GM12878 (cell line): Measurements from ENCODE around the gene RAB44. TPM values are rescaled to one million over a fixed set of nuclear protein-coding genes. Genes with fewer than 3 reads are reported as not detected.

Experiments used
- ATAC-seq: fragments of 200-7000 bp; cut with Tn5 transposase; 3 replicates; pipeline ENCODE4 v1.9.1; 2020; ENCODE audit warnings: mild to moderate bottlenecking, moderate library complexity
- BruUV-seq: library from RNA; stranded (reverse); fragments of 400-500 nt; replicated peaks from 2 replicates; lab custom pipeline; 2021; lab: Mats Ljungman, UMichigan
- CTCF ChIA-PET: fragments of 300-600 bp; sonication (Branson Sonifier 250); formaldehyde crosslinking; extraction: SDS; loops from one replicate; lab custom pipeline; 2021; ENCODE audit warnings: inconsistent platforms; lab: Yijun Ruan, JAX
- POLR2A ChIA-PET: fragments of 350-600 bp; formaldehyde crosslinking; extraction: SDS; loops from one replicate; lab custom pipeline; 2021; ENCODE audit warnings: inconsistent platforms; lab: Charles Lee
- RAD21 ChIA-PET: fragments of 300-600 bp; sonication (Branson Sonifier 250); formaldehyde crosslinking; loops from one replicate; lab custom pipeline; 2023; ENCODE audit warnings: antibody characterized with exemption; ENCODE audit not compliant: unreplicated experiment; lab: Charles Lee
- SMC1A ChIA-PET: fragments of 300-600 bp; sonication (Branson Sonifier 250); formaldehyde crosslinking; loops from one replicate; lab custom pipeline; 2023; ENCODE audit not compliant: unreplicated experiment, uncharacterized antibody; lab: Charles Lee
- DNase-seq: peaks from one replicate; pipeline ENCODE4 v3.0.0-alpha.2; 2011; ENCODE audit warnings: low read depth, low spot score
- FAIRE-seq: peaks from 3 replicates; lab custom pipeline; 2011; peaks lifted over from hg19 to GRCh38; lab: Jason Lieb, UNC
- H2AFZ ChIP-seq: 2 replicates; pipeline ENCODE4 v1.6.0; 2011; ENCODE audit warnings: low read depth, low read length, control low read depth; ENCODE audit not compliant: control insufficient read depth
- H3K27ac ChIP-seq: 2 replicates; pipeline ENCODE4 v1.5.1; 2011; ENCODE audit warnings: control low read depth; ENCODE audit not compliant: control insufficient read depth, insufficient read depth
- H3K27me3 ChIP-seq, 2 experiments: replicated peaks in 1 of 2; 2 replicates each; pipeline versions ENCODE4 v1.6.0 to v1.6.1; 2011; ENCODE audit warnings: low read length in 1 of 2; ENCODE audit not compliant: control insufficient read depth in 2 of 2, insufficient read depth in 2 of 2
- H3K36me3 ChIP-seq, 2 experiments: 2 replicates each; pipeline ENCODE4 v1.5.1; 2011; ENCODE audit warnings: low read length in 1 of 2; ENCODE audit not compliant: control insufficient read depth in 2 of 2, insufficient read depth in 2 of 2
- H3K4me1 ChIP-seq: 2 replicates; pipeline ENCODE4 v1.6.1; 2011; ENCODE audit warnings: mild to moderate bottlenecking, low read length, moderate library complexity, mixed read lengths; ENCODE audit not compliant: control insufficient read depth, insufficient read depth
- H3K4me2 ChIP-seq: 2 replicates; pipeline ENCODE4 v1.6.0; 2011; ENCODE audit warnings: control low read depth; ENCODE audit not compliant: control insufficient read depth, insufficient read depth
- H3K4me3 ChIP-seq: fragments of 200-600 bp; sonication (generic); 2 replicates; pipeline ENCODE4 v1.5.1; 2016
- H3K79me2 ChIP-seq: 2 replicates; pipeline ENCODE4 v1.6.0; 2011; ENCODE audit warnings: low read length; ENCODE audit not compliant: control insufficient read depth, insufficient read depth
- H3K9ac ChIP-seq: 2 replicates; pipeline ENCODE4 v1.8.0; 2011; ENCODE audit warnings: low read length, control low read depth, mixed read lengths; ENCODE audit not compliant: control insufficient read depth, insufficient read depth
- H3K9me3 ChIP-seq: replicated peaks from 3 replicates; pipeline ENCODE4 v1.5.1; 2011; ENCODE audit warnings: mild to moderate bottlenecking, low read length; ENCODE audit not compliant: control insufficient read depth, insufficient read depth
- H4K20me1 ChIP-seq: 2 replicates; pipeline ENCODE4 v1.6.0; 2011; ENCODE audit not compliant: control insufficient read depth, insufficient read depth
- BACH1 ChIP-seq: fragments of 450-650 bp; IDR thresholded peaks from 2 replicates; pipeline ENCODE4 v1.6.1; 2017; ENCODE audit warnings: mild to moderate bottlenecking, borderline replicate concordance
- CBFB ChIP-seq: IDR thresholded peaks from 2 replicates; pipeline ENCODE4 v1.6.1; 2016; ENCODE audit warnings: antibody characterized with exemption, low read depth
- ESRRA ChIP-seq: IDR thresholded peaks from 2 replicates; pipeline ENCODE4 v1.6.1; 2012; ENCODE audit warnings: mild to moderate bottlenecking, low read length, improper control_type of control experiment
- IKZF2 ChIP-seq, 2 experiments: fragments of 450-650 bp; IDR thresholded peaks; 2 replicates each; pipeline ENCODE4 v1.6.1; 2017; ENCODE audit warnings: mild to moderate bottlenecking in 2 of 2, moderate library complexity in 2 of 2
- POLR2A ChIP-seq: IDR thresholded peaks from 2 replicates; pipeline ENCODE4 v1.6.1; 2011; ENCODE audit warnings: low read depth, mild to moderate bottlenecking, low read length
- POLR2AphosphoS2 ChIP-seq: IDR thresholded peaks from 2 replicates; pipeline ENCODE4 v1.6.1; 2011; ENCODE audit warnings: low read depth, mild to moderate bottlenecking, low read length, improper control_type of control experiment, moderate library complexity
- POLR2AphosphoS5 ChIP-seq: IDR thresholded peaks from 2 replicates; pipeline ENCODE4 v1.6.1; 2011; ENCODE audit warnings: mild to moderate bottlenecking, low read length, inconsistent platforms
- POU2F2 ChIP-seq: IDR thresholded peaks from 3 replicates; pipeline ENCODE4 v1.6.1; 2011; ENCODE audit warnings: low read depth, mild to moderate bottlenecking, low read length, borderline replicate concordance
- RUNX3 ChIP-seq: IDR thresholded peaks from 2 replicates; pipeline ENCODE4 v1.6.1; 2012; ENCODE audit warnings: low read length, inconsistent platforms
- SMAD1 ChIP-seq: fragments of 450-650 bp; IDR thresholded peaks from 2 replicates; pipeline ENCODE4 v1.6.1; 2018; ENCODE audit warnings: mild to moderate bottlenecking, low read depth; ENCODE audit not compliant: partially characterized antibody
- ZNF217 ChIP-seq: fragments of 450-650 bp; IDR thresholded peaks from 2 replicates; pipeline ENCODE4 v1.6.1; 2017; ENCODE audit warnings: antibody characterized with exemption, mild to moderate bottlenecking
- WGBS: methylation state at CpG from one replicate; pipeline ENCODE4 v1.1.6; 2016; ENCODE audit warnings: low lambda C conversion rate; ENCODE audit not compliant: insufficient replicate concordance, insufficient coverage; ENCODE audit errors: missing lambda C conversion rate; 5-methylcytosine and 5-hydroxymethylcytosine counted together
- in situ Hi-C: fragments of 300-500 bp; cut with MboI; formaldehyde crosslinking; loops from 9 replicates; pipeline ENCODE4 v1.14.3; 2018; ENCODE audit warnings: mixed read lengths
- intact Hi-C: fragments of 100-400 bp; cut with micrococcal nuclease; formaldehyde crosslinking; loops from one replicate; pipeline ENCODE4 v1.14.2; 2022; ENCODE audit not compliant: unreplicated experiment
- polyA plus RNA-seq, 11 experiments: library from polyadenylated mRNA; depleted of rRNA in 4 of 11; unstranded in 6 of 11; stranded (reverse) in 5 of 11; fragments of >200 nt; fragmentation: Nextera tagmentation in 4 of 11; fragmentation: Illumina TruSeq in 1 of 11; extraction: Ambion mirVana in 4 of 11; extraction: Trizol in 1 of 11; gene quantifications; 1 replicate in 1 of 11; 2 replicates in 10 of 11; pipeline versions ENCODE4 v1.2.1 to v1.2.3, GENCODE V29; 2011 to 2016; ENCODE audit warnings: inconsistent platforms in 2 of 11, missing spikeins in 2 of 11, low read depth in 1 of 11
- total RNA-seq, 4 experiments: library from RNA; depleted of rRNA in 3 of 4; stranded (reverse); fragments of >200 nt in 3 of 4; fragmentation: Illumina TruSeq in 1 of 4; extraction: Trizol in 1 of 4; gene quantifications; 2 replicates each; pipeline versions ENCODE4 v1.2.1 to v1.2.3, GENCODE V29; 2013 to 2021
- TF ChIP-seq, protein P1 (sequence below): fragments of 450-650 bp; IDR thresholded peaks from 2 replicates; pipeline ENCODE4 v1.6.1; 2014; ENCODE audit warnings: mild to moderate bottlenecking
- TF ChIP-seq, protein P2 (sequence below): fragments of 450-650 bp; IDR thresholded peaks from 2 replicates; pipeline ENCODE4 v1.6.1; 2016; ENCODE audit warnings: mild to moderate bottlenecking
- TF ChIP-seq, protein P3 (sequence below): fragments of 450-650 bp; IDR thresholded peaks from 2 replicates; pipeline ENCODE4 v1.6.1; 2017; ENCODE audit warnings: mild to moderate bottlenecking, low read depth, inconsistent platforms; ENCODE audit not compliant: poor library complexity, severe bottlenecking

The RAB44 gene
- total and polyA plus RNA-seq, 10 of the 15 experiments (the other 5 are each of a cell fraction or from before 2014, with no cell fraction given) = 0.01 to 0.08 (median 0.05) TPM; not detected in 2

- TF ChIP-seq, protein P1, sequence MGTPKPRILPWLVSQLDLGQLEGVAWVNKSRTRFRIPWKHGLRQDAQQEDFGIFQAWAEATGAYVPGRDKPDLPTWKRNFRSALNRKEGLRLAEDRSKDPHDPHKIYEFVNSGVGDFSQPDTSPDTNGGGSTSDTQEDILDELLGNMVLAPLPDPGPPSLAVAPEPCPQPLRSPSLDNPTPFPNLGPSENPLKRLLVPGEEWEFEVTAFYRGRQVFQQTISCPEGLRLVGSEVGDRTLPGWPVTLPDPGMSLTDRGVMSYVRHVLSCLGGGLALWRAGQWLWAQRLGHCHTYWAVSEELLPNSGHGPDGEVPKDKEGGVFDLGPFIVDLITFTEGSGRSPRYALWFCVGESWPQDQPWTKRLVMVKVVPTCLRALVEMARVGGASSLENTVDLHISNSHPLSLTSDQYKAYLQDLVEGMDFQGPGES = no peak
- TF ChIP-seq POU2F2 (peak; percentile 34; the same call in 2 of the 3 replicates), SMAD1 (peak; percentile 32), ESRRA (no peak), POLR2A (peak; percentile 78), POLR2AphosphoS5 (peak; percentile 77), BACH1 (0 out of 2 replicates have a peak, but pooled peaks have one; percentile 51), ZNF217 (no peak), IKZF2 (IDR thresholded peaks at IDR 0.05) (no peak), POLR2AphosphoS2 (peak; percentile 82)
Observed at GRCh38 chr6:36686668-36687513, 10.7 kb upstream of the RAB44 start (continued).

DNA sequence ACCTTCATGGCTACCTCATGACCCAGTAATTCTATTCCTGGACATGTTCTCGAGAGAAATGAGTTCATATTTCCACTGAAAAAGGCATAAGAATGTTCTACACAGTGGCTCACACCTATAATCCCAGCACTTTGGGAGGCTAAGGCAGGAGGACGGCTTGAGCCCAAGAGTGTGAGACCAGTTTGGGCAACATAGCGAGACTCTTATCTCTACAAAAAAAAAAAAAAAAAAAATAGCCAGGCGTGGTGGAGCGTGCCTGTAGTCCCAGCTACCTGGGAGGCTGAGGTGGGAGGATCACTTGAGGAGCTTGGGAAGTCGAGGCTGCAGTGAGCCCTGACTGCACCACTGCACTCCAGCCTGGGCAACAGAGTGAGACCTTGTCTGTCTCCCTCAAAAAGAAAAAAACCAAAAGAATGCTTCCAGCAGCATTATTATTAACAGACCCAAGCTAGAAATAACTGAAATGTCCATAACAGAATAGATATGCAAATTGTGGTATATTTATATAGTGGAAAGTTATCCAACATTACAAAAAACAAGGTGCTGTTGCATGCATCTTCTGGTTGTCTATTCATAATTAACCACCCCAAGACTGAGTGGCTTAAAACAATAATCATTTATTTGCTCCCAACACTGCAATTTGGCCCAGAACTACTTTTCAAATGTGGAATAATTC, 9.4 kb upstream of the RAB44 start:
- in situ Hi-C loops (no loop called here), intact Hi-C loops (loop anchor here (2.0 kb wide), 1 partner anchor 71 kb away; no protein-coding TSS in a partner anchor)
- SMC1A ChIA-PET = interaction anchor here (1.0 to 2.2 kb wide), 3 partner anchors 21 to 32 kb away, joined by 3 to 6 read pairs (median 5); no protein-coding TSS in a partner anchor
- Histone ChIP-seq H3K36me3 (peaks cover 31 to 36% of the 10 kb centered on the region in 2 experiments), H3K4me2 (no peak overlapping the region), H3K4me1 (peaks cover 33% of the 10 kb centered on the region), H3K4me3 (no peak overlapping the region), H3K79me2 (peaks cover 17% of the 10 kb centered on the region), H3K9me3 (no peaks in the 10 kb centered on the region; the same call in 2 of the 3 replicates), H3K27ac (no peak overlapping the region), H3K9ac (no peak overlapping the region), H3K27me3 (no peaks in the 10 kb centered on the region), H4K20me1 (peaks cover 8% of the 10 kb centered on the region), H2AFZ (no peak overlapping the region)
- DNase-seq (no peak), FAIRE-seq (no peak), ATAC-seq (no peak)
- BruUV-seq = no TSS peak
- RAD21 ChIA-PET = interaction anchor here (0.7 to 1.9 kb wide), 2 partner anchors 20 to 71 kb away, joined by 3 to 7 read pairs; no protein-coding TSS in a partner anchor
- POLR2A ChIA-PET = interaction anchor here (0.7 to 1.2 kb wide), 3 partner anchors 25 to 318 kb away, joined by 4 to 6 read pairs (median 5); no protein-coding TSS in a partner anchor
- WGBS = 74% methylated on average over 5 of the region's 6 CpGs
- CTCF ChIA-PET = interaction anchor here (0.7 to 5.8 kb wide), 6 partner anchors 8 to 78 kb away, joined by 3 to 28 read pairs (median 4); no protein-coding TSS in a partner anchor
- TF ChIP-seq, protein P2, sequence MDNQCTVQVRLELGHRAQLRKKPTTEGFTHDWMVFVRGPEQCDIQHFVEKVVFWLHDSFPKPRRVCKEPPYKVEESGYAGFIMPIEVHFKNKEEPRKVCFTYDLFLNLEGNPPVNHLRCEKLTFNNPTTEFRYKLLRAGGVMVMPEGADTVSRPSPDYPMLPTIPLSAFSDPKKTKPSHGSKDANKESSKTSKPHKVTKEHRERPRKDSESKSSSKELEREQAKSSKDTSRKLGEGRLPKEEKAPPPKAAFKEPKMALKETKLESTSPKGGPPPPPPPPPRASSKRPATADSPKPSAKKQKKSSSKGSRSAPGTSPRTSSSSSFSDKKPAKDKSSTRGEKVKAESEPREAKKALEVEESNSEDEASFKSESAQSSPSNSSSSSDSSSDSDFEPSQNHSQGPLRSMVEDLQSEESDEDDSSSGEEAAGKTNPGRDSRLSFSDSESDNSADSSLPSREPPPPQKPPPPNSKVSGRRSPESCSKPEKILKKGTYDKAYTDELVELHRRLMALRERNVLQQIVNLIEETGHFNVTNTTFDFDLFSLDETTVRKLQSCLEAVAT = 0 out of 2 replicates have a peak, but pooled peaks have one; percentile 28
- TF ChIP-seq RUNX3 (peak; percentile 5; the same call in 1 of the 2 replicates), CBFB (no peak)
- TF ChIP-seq, protein P3, sequence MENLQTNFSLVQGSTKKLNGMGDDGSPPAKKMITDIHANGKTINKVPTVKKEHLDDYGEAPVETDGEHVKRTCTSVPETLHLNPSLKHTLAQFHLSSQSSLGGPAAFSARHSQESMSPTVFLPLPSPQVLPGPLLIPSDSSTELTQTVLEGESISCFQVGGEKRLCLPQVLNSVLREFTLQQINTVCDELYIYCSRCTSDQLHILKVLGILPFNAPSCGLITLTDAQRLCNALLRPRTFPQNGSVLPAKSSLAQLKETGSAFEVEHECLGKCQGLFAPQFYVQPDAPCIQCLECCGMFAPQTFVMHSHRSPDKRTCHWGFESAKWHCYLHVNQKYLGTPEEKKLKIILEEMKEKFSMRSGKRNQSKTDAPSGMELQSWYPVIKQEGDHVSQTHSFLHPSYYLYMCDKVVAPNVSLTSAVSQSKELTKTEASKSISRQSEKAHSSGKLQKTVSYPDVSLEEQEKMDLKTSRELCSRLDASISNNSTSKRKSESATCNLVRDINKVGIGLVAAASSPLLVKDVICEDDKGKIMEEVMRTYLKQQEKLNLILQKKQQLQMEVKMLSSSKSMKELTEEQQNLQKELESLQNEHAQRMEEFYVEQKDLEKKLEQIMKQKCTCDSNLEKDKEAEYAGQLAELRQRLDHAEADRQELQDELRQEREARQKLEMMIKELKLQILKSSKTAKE = no peak
